ENCODE measurements around the gene GGA1.

- TF ChIP-seq CTCF (IDR thresholded peaks at IDR 0.05) (no peak), EP300 (IDR thresholded peaks at IDR 0.05) (no peak)
These were observed 27.7 kb downstream of the GGA1 start for GRCh38 chr22:37636186-37636948.

Measured in gastroesophageal sphincter (tissue), 3 donors.